Measurements from ENCODE around the gene ATP2B2. TPM values are rescaled to one million over a fixed set of nuclear protein-coding genes. Genes with fewer than 3 reads are reported as not detected.

The ATP2B2 gene
- total RNA-seq, 1 donor from 2014 or later = not detected

DNA sequence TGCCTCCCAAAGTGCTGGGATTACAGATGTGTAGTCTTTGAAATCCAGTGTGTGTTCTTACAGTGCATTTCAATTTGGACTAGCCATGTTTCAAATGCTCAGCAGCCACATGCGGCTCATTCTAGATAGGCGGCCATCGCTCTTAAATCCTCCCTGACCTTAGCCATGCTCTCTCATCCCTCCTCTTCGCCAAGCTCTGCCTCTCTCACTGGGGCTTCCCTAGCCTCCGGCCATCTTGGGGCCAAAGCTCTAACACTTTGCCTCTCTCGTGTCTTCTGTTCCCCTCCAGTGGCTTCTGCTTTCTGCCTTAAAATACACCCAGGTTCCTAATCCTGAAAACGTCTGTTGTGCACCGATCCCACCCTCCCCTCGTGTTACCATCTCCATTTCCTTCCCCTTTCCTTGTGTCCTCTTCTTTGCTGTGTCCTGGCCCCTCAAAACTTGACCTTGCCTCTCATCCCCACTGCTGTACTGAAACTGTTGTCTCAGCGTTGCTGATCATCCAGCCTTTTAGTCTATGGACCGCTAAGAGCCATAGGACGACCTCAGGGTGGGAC, 211.3 kb downstream of the ATP2B2 start:
- no peaks in the 10 kb centered on the region for H3K27me3 ChIP-seq (ENCODE audit: control insufficient read depth, insufficient read depth, low read length)
- no peak for DNase-seq (ENCODE audit: low read depth)
- no peak overlapping the region for H3K4me3 ChIP-seq (ENCODE audit: low read depth, low read length)
- no peaks in the 10 kb centered on the region for H3K36me3 ChIP-seq (ENCODE audit: control insufficient read depth, insufficient read depth, low read length)
- TF ChIP-seq, protein P1, sequence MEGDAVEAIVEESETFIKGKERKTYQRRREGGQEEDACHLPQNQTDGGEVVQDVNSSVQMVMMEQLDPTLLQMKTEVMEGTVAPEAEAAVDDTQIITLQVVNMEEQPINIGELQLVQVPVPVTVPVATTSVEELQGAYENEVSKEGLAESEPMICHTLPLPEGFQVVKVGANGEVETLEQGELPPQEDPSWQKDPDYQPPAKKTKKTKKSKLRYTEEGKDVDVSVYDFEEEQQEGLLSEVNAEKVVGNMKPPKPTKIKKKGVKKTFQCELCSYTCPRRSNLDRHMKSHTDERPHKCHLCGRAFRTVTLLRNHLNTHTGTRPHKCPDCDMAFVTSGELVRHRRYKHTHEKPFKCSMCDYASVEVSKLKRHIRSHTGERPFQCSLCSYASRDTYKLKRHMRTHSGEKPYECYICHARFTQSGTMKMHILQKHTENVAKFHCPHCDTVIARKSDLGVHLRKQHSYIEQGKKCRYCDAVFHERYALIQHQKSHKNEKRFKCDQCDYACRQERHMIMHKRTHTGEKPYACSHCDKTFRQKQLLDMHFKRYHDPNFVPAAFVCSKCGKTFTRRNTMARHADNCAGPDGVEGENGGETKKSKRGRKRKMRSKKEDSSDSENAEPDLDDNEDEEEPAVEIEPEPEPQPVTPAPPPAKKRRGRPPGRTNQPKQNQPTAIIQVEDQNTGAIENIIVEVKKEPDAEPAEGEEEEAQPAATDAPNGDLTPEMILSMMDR (IDR thresholded peaks at IDR 0.05; ENCODE audit: insufficient read depth, low read length, poor library complexity, severe bottlenecking) = no peak

DNA sequence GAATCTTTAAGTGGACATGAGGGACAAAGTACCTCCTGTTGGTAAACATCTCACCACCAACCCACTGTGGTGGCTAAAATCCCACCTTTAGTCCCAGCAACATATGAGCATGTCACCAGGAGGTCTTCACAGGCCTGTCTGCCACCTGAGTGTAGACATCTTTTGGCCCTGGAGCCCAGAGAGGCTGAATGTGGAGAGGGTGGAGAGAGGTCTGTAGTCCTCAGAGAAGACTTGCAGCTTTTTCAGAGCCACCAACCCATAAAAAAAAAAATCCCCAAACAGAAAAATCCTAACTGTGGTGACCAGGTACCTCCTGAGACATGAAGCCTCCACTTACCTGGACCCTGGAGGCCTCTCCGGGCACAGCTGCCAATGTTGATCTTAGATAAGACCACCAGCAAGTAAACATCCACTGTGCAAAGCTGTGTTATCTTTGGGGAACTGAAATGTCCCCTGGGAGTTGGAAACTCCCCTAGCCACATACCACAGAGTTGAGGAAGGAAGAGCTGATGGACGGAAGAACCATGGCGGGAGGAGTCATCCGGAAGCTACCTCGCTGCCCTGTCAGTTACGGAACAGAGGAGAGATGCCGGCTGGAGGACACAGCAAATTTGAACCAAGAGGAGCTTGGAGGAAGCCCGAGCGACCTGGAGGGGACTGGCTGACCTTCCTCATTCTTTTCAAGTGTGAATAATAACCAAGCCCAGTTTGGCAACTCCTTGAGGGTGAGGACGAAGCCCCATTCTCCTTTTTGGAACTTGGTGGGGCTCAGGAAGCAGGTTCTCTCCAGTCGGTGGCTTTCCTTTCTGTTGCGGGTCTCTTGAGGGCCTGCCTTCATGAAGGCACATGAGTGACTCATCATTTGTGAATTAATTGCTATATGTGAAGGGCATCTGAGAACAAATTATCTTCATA, 212.6 kb downstream of the ATP2B2 start, which contains the start of gene GHRL:
Gene GHRL (minus strand): TSS at position 443 of the 915 bp plus-strand sequence. CDS start 2,767 bp downstream, outside the sequence.
- no peak within 1 kb of the TSS for H3K4me3 ChIP-seq (ENCODE audit: low read depth, low read length)
- TF ChIP-seq, protein P1 (IDR thresholded peaks at IDR 0.05; ENCODE audit: insufficient read depth, low read length, poor library complexity, severe bottlenecking) = no peak
- DNase-seq (ENCODE audit: low read depth) = no peak
- H3K36me3 ChIP-seq (ENCODE audit: control insufficient read depth, insufficient read depth, low read length) = no peaks in the 10 kb centered on the region
- no peaks in the 10 kb centered on the region for H3K27me3 ChIP-seq (ENCODE audit: control insufficient read depth, insufficient read depth, low read length)

DNA sequence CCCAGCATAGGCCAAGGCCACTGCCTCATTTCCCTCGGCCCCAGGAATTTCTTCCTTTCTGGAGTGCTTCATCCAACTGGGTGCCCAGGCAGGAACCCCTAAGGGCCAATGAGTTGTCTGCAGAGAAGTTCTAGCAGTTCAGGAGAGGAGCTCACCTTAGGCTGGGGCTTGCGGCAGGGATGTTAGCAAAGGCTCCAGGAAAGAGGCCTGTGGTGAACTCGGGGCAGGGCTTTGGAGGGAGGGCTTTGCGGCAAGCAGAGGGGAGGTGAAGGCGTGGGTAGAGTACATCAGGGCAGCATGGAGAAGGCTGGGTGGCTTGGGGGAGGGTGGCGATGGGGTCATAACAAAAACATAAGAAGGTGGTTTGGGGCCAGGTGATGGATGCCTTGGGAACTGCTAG, 213.7 kb downstream of the ATP2B2 start:
- no peaks in the 10 kb centered on the region for H3K36me3 ChIP-seq (ENCODE audit: control insufficient read depth, insufficient read depth, low read length)
- TF ChIP-seq, protein P1 (IDR thresholded peaks at IDR 0.05; ENCODE audit: insufficient read depth, low read length, poor library complexity, severe bottlenecking) = no peak
- DNase-seq (ENCODE audit: low read depth) = no peak
- H3K27me3 ChIP-seq (ENCODE audit: control insufficient read depth, insufficient read depth, low read length) = no peaks in the 10 kb centered on the region
- H3K4me3 ChIP-seq (ENCODE audit: low read depth, low read length) = no peak overlapping the region

DNA sequence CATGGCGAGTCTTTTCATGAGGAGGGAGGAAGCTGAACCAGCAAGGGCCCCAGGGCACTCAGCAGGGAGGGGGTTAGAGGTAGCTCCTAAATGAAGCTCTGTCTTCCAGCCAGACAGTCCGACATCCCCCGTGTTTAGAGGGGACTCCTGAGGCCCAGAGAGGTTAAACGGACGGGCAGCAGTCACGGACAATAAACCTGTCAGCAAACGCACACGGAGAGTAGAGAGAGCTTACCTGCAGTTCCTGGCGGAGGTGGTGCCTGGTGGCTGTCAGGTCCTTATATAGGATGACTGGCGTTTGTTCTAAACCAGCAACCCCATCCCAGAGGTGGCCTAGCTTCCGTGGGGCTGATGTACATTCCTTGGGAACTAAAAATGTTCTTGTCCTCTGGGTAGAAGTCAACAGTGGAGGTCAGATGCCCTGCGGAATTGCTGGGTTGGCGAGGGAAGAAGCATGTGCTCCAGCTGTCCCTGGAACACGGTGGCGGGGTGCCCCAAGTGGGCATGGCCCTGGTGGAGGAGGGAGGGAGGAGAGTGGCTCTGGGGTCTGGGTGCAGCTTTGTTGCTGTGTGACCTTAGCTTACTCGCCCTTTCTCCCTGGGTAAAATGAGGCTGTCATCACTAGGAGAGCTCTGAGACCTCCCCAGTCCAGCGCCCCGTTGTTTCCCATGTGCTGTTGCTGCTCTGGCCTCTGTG, 214.8 kb downstream of the ATP2B2 start:
- no peaks in the 10 kb centered on the region for H3K36me3 ChIP-seq (ENCODE audit: control insufficient read depth, insufficient read depth, low read length)
- DNase-seq (ENCODE audit: low read depth) = no peak
- no peak overlapping the region for H3K4me3 ChIP-seq (ENCODE audit: low read depth, low read length)
- TF ChIP-seq, protein P1 (IDR thresholded peaks at IDR 0.05; ENCODE audit: insufficient read depth, low read length, poor library complexity, severe bottlenecking) = no peak
- no peaks in the 10 kb centered on the region for H3K27me3 ChIP-seq (ENCODE audit: control insufficient read depth, insufficient read depth, low read length)

DNA sequence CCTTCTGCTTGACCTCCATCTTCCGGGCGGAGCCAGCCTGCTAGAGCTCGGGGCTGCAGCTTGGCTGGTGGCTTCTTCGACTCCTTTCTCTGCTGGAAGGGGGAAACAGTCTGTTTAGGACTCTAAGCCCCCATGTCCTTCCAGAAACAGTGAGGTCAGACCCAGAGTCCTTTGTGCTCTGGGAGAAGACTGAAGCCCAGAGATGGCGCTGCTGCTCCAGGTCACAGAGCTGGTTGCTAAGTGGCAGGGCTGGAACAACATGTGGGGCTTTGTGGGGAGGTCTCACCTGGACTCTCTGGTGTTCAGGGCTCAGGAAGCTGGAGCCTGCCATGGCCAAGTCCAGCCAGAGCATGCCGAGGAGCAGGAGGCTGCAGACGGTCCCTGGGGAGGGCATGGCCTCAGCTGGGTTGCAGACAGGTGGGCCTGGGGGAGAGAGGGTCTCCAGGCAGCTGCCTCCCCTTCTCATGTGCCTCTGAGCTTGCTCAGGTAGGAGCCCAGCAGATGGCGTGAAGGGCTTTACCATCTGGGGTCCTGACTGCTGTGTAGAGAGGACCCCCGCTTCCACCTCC, 215.5 kb downstream of the ATP2B2 start:
- TF ChIP-seq, protein P1 (IDR thresholded peaks at IDR 0.05; ENCODE audit: insufficient read depth, low read length, poor library complexity, severe bottlenecking) = no peak
- Histone ChIP-seq H3K4me3 (ENCODE audit: low read depth, low read length) (no peak overlapping the region), H3K27me3 (ENCODE audit: control insufficient read depth, insufficient read depth, low read length) (no peaks in the 10 kb centered on the region), H3K36me3 (ENCODE audit: control insufficient read depth, insufficient read depth, low read length) (no peaks in the 10 kb centered on the region)
- no peak for DNase-seq (ENCODE audit: low read depth)
